LNCAP (cell line): ENCODE data around the gene RIC8B.

Experiments
- TF ChIP-seq, protein P1 (sequence below): fragments of 450-650 bp; IDR thresholded peaks from 2 replicates; pipeline ENCODE4 v1.5.1; 2017; ENCODE audit warnings: mild to moderate bottlenecking

Gene RIC8B

DNA sequence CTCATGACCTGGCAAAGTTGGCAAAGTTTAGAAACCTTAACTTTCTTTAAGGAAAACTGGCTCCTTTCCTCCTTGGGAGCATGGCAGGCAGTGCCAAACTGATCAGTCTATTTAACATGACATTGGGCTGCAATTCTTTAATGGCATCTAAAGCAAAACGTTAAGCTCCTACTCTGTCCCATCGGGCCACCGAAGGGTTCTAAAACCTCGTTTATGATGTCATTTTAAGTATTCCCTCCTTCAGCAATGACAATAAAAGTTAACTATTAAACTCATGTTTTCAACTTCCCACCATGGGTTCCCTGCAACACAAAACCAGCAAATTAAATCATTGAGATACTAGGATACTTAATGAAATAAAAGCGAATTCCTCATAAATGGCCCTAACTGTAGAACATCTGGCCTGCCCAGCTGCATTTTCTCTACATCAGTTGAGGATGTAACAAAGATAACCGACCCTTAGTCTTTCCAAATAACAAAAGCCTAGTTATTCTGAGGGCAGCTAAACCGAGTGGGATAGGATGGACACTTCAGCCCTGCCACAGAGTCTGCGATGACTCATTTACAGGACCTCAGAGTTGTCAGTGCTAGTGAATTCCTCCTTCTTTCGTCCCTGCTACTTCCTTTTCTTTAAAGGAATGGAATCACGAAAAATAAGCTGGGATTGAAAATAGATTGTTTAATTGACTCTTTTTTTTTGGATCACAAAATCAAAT lies 34.5 kb upstream of the RIC8B start:
- TF ChIP-seq, protein P1, sequence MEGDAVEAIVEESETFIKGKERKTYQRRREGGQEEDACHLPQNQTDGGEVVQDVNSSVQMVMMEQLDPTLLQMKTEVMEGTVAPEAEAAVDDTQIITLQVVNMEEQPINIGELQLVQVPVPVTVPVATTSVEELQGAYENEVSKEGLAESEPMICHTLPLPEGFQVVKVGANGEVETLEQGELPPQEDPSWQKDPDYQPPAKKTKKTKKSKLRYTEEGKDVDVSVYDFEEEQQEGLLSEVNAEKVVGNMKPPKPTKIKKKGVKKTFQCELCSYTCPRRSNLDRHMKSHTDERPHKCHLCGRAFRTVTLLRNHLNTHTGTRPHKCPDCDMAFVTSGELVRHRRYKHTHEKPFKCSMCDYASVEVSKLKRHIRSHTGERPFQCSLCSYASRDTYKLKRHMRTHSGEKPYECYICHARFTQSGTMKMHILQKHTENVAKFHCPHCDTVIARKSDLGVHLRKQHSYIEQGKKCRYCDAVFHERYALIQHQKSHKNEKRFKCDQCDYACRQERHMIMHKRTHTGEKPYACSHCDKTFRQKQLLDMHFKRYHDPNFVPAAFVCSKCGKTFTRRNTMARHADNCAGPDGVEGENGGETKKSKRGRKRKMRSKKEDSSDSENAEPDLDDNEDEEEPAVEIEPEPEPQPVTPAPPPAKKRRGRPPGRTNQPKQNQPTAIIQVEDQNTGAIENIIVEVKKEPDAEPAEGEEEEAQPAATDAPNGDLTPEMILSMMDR: no peak

DNA sequence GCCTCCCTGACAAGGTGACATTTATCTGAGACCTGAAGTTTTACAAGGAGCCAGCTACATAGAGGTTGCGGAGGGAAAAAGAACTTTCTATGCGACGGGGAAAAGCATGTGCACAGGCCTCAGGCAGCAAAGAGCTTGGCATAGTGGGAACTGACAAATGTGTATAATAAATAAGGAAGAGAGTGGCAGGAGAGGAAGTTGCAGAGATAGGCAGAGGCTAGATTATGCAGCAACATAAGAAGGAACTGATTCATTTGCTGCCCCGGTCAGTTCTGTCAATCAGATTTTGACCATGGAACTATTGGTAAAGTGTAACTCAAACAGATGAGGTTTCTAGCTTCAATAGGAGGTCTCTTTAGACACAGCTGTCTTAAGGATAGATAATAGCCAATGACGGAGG lies 33.7 kb upstream of the RIC8B start:
- TF ChIP-seq, protein P1: no peak

DNA sequence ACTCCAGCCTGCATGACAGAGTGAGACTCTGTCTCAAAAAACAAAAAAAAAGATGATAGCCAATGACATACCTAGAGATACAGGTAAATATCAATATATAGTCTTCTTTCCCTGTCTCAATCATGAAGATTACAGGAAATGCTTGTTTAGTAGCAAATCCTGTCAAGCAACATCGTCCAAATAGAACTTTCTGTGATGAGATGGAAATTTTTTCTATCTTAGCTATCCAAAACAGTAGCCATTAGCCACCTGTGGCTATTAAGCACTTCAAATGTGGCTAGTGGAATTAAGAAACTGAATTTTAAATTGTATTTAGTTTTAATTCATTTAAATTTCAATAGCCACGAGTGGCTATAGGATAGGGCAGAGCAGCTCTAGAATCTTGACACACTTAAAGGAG lies 33.2 kb upstream of the RIC8B start:
- TF ChIP-seq, protein P1: no peak

DNA sequence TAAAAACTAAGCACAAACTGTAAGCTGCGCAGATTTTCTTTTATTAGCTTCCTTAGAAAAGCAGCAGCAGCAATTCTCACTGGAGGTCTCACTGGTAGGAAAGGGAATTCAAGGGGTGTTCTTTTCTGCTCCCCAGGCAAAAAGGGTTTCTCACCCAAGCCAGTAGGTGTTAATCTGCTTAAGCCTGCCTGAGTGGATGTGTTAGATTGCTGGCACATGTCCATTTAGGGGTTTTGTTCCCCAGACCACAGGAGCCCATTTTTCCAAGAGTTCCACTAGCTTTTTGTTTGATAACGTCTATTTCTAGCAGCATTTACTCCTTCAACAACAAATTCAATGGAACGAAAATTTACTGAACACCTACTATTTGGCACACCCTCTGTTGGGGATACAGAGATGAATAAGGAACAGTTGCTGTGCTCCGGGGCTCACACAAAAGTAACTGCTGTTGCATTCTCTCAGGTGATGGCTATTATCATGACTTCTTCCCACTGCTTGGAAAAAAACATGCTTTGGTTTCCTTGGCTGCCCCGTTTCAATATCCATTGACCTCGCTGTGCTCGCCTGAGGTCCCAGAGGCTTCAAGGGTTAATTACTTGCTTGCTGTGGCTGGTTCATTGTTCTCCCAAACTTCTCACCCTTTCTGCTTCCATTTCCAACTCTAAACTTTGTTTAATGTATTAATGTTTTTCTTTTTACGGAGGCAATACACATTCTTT lies 31.1 kb upstream of the RIC8B start:
- TF ChIP-seq, protein P1: no peak

DNA sequence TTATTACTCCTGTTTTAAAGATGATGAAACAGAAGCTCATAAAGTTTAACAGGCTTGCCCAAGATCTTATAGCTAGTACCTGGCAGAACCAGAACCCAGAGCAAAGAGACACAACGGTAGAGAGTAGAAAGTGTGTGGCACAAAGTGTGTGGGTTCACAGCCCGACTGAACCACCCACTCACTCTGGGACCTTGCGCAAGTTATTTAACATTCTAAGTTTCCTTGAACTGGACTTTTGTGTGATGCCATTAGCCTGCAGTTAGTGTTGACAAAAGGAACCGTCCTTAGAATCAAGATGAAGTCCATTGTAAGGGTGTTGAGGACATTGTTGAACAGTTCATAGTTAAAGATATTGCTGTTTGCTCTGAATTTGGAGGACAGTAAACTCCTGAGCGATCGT lies 29.9 kb upstream of the RIC8B start:
- TF ChIP-seq, protein P1: no peak

DNA sequence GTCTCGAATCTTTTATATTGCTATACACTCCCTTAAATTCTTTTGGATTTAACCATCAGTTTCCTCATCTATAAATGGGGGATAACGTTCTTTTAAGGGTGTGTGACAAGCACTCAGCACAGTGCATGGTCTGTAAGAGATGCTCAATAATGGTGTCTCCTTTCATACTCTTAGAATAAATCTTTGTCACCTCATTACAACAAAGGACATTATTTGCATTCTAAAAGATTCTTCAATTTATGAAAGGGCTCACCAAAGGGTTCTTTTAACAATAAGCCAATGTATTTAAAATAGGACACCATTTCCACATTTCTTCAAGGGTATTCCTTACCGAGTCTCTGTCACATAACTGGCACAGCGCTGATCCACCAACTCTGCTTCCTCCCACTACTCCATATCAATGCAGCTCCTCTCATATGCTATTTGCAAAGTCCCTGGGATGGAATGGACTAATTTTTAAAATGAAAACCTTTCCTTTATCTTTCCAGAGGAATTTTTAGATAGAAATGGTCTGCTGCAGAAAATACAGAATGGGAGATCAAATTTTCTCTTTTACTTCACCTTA lies 29.2 kb upstream of the RIC8B start:
- TF ChIP-seq, protein P1: no peak

DNA sequence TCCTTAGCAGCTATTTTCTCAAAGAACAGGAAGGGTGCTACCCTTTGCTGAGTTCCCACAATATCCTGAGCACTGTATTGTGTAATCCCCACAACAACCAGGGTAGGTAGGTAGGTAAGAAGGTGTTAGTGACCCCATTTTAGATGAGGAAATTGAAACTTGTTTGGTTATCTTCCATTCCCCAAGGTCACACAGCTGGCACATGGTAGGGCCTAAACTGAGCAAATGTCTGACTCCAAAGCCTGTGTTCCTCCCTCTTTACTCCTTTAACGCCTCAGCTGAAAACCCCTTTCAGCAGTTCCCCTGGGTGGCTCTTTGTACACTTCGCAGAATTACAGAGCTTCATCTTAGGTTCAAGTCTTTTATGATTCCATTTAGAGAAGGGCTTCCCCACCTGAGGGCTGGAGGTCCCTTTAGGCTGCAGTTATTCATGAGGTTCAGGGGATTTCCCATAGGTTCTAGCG lies 26.5 kb upstream of the RIC8B start:
- TF ChIP-seq, protein P1: no peak
